Stomach (tissue), 19 donors: Measurements from ENCODE around the gene DIPK1A. TPM values are rescaled to one million over a fixed set of nuclear protein-coding genes. Genes with fewer than 3 reads are reported as not detected.
A peak's percentile ranks its signal among the peaks of the same experiment; 100 is the strongest.

Experiments used
- DNase-seq, 2 donors: peaks; one replicate each; pipeline versions ENCODE4 v3.0.0 to v3.0.0-alpha.2; 2013 to 2019
- H3K27ac ChIP-seq, 5 donors: fragments of 200-600 bp in 4 of 5; sonication (generic) in 4 of 5; one replicate each; pipeline ENCODE4 v1.5.1; 2013 to 2019; ENCODE audit warnings: mild to moderate bottlenecking in 1 of 5, moderate library complexity in 1 of 5
- H3K27me3 ChIP-seq, 3 donors: fragments of 200-600 bp; sonication (generic); one replicate each; pipeline ENCODE4 v1.5.1; 2017 to 2019; ENCODE audit warnings: mixed run types in 1 of 3
- H3K36me3 ChIP-seq, 4 donors: fragments of 200-600 bp; sonication (generic); 1 replicate in 3 of 4; 2 replicates in 1 of 4; pipeline ENCODE4 v1.5.1; 2016 to 2019
- H3K4me1 ChIP-seq, 4 donors: fragments of 200-600 bp; sonication (generic); one replicate each; pipeline ENCODE4 v1.5.1; 2016 to 2019
- H3K4me3 ChIP-seq, 4 donors: fragments of 200-600 bp; sonication (generic) in 3 of 4; one replicate each; pipeline ENCODE4 v1.5.1; 2016 to 2019; ENCODE audit warnings: mild to moderate bottlenecking in 1 of 4
- H3K9me3 ChIP-seq, 4 donors: fragments of 200-600 bp; sonication (generic); one replicate each; pipeline ENCODE4 v1.5.1; 2016 to 2019
- EP300 ChIP-seq: sonication (generic); formaldehyde crosslinking; IDR thresholded peaks from one replicate; pipeline ENCODE4 v1.6.1; 2017; ENCODE audit warnings: antibody characterized with exemption
- POLR2A ChIP-seq, 4 donors: fragments of 450-650 bp; IDR thresholded peaks; one replicate each; pipeline ENCODE4 v1.6.1; 2016; ENCODE audit warnings: antibody characterized with exemption in 4 of 4, control low read depth in 2 of 4, mild to moderate bottlenecking in 1 of 4, moderate library complexity in 1 of 4
- POLR2AphosphoS5 ChIP-seq, 3 donors: sonication (generic); formaldehyde crosslinking; IDR thresholded peaks; one replicate each; pipeline ENCODE4 v1.6.1; 2016; ENCODE audit warnings: antibody characterized with exemption in 3 of 3
- WGBS, 5 donors: extraction: QIAGEN DNeasy Blood & Tissue Kit in 3 of 5; methylation state at CpG; one replicate each; pipeline versions ENCODE4 v1.1.5 to v1.1.7; 2013 to 2018; 5-methylcytosine and 5-hydroxymethylcytosine counted together
- intact Hi-C: fragments of 100-400 bp; cut with DNase I; formaldehyde crosslinking; loops from one replicate; pipeline ENCODE4 v1.15.1; 2023; ENCODE audit warnings: low total_unique reads
- long read RNA-seq, 10 donors: transcript quantifications; one replicate each; lab custom pipeline, GENCODE V29; 2026
- polyA plus RNA-seq, 3 donors: library from polyadenylated mRNA; stranded (reverse); fragments of 200-250 nt; gene quantifications; one replicate each; pipeline ENCODE4 v1.2.3, GENCODE V29; 2013
- total RNA-seq, 5 donors: library from RNA; depleted of rRNA; stranded (reverse); fragments of >200 nt; gene quantifications; one replicate each; pipeline versions ENCODE4 v1.1.0 to v1.2.3, GENCODE V29; 2014 to 2016
- TF ChIP-seq, protein P1 (sequence below), 7 experiments: fragments of 450-650 bp in 4 of 7; fragments of 200-600 bp in 3 of 7; sonication (generic) in 3 of 7; IDR thresholded peaks; one replicate each; pipeline ENCODE4 v1.5.1; 2016 to 2019; ENCODE audit warnings: antibody characterized with exemption in 7 of 7, control low read depth in 2 of 7, mild to moderate bottlenecking in 1 of 7
- donor health status: healthy with polysubstance abuse.
- donor health status: Bipolar disorder and iron deficiency.
- donor health status: healthy.

DIPK1A gene
- total RNA-seq (10 to 100 TPM in 3 of 5 donors, 1 to 10 TPM in 2; 2.0 to 15.5 (median 12.1) TPM), polyA plus RNA-seq (1 to 10 TPM; 2.6 to 3.5 (median 3.5) TPM)
- long read RNA-seq, donor 1, partial matches to known transcripts = 1,218 of 2,258 reads
- long read RNA-seq, donor 1, other reads (novel, unspliced or antisense) = 1,036 of 2,258 reads
- long read RNA-seq, donor 2, transcript FAM69A-201 (5 exons, 2,574 nt) = major isoform, 6 of 7 reads
- long read RNA-seq, donor 2, partial matches to known transcripts = 0 of 7 reads
- long read RNA-seq, donor 2, other reads (novel, unspliced or antisense) = 0 of 7 reads
- long read RNA-seq, donor 3, partial matches to known transcripts = 0 of 3 reads
- long read RNA-seq, donor 3, other reads (novel, unspliced or antisense) = 0 of 3 reads
- long read RNA-seq, donor 4 = 0 reads
- long read RNA-seq, donor 5, partial matches to known transcripts = 0 of 3 reads
- long read RNA-seq, donor 5, other reads (novel, unspliced or antisense) = 0 of 3 reads
- long read RNA-seq, donor 6 = 0 reads
- long read RNA-seq, donor 7, transcript FAM69A-201 (5 exons, 2,574 nt) = major isoform, 10 of 4,992 reads
- long read RNA-seq, donor 7, partial matches to known transcripts = 4,896 of 4,992 reads
- long read RNA-seq, donor 7, other reads (novel, unspliced or antisense) = 86 of 4,992 reads
- long read RNA-seq, donor 8, partial matches to known transcripts = 0 of 2 reads
- long read RNA-seq, donor 8, other reads (novel, unspliced or antisense) = 0 of 2 reads
- long read RNA-seq, donor 9, partial matches to known transcripts = 5,842 of 5,928 reads
- long read RNA-seq, donor 9, other reads (novel, unspliced or antisense) = 86 of 5,928 reads
- long read RNA-seq, donor 10, partial matches to known transcripts = 996 of 1,891 reads
- long read RNA-seq, donor 10, other reads (novel, unspliced or antisense) = 894 of 1,891 reads

- intact Hi-C loops = loop anchor here (5.0 kb wide), 1 partner anchor 36 kb away; no protein-coding TSS in a partner anchor
- H3K27ac ChIP-seq = peak within 1 kb of the TSS; percentile 96 to 99 (median 98)
- no peaks in the 10 kb centered on the region for H3K9me3 ChIP-seq
- H3K36me3 ChIP-seq = no peaks in the 10 kb centered on the region
- peaks cover 6 to 52% (median 23%) of the 10 kb centered on the region in 4 donors for H3K4me1 ChIP-seq
- peak within 1 kb of the TSS; percentile 78 to 93 (median 88) for H3K4me3 ChIP-seq
- no peak for TF ChIP-seq POLR2A (IDR thresholded peaks at IDR 0.05)
- TF ChIP-seq POLR2AphosphoS5 (IDR thresholded peaks at IDR 0.05) = peak; percentile 36 to 80 (median 69)
- TF ChIP-seq, protein P1, sequence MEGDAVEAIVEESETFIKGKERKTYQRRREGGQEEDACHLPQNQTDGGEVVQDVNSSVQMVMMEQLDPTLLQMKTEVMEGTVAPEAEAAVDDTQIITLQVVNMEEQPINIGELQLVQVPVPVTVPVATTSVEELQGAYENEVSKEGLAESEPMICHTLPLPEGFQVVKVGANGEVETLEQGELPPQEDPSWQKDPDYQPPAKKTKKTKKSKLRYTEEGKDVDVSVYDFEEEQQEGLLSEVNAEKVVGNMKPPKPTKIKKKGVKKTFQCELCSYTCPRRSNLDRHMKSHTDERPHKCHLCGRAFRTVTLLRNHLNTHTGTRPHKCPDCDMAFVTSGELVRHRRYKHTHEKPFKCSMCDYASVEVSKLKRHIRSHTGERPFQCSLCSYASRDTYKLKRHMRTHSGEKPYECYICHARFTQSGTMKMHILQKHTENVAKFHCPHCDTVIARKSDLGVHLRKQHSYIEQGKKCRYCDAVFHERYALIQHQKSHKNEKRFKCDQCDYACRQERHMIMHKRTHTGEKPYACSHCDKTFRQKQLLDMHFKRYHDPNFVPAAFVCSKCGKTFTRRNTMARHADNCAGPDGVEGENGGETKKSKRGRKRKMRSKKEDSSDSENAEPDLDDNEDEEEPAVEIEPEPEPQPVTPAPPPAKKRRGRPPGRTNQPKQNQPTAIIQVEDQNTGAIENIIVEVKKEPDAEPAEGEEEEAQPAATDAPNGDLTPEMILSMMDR (IDR thresholded peaks at IDR 0.05) = peak in 3 of 7 experiments; percentile 16 to 27 (median 23)
- DNase-seq = peak; percentile 81 to 93
- 0 to 1% (median 0%) methylated on average over 4 to 102 of the region's 103 CpGs for WGBS, 5 donors
- H3K27me3 ChIP-seq = no peaks in the 10 kb centered on the region
Observed at GRCh38 chr1:92961131-92961895, at the start of gene DIPK1A. Gene DIPK1A (minus strand): TSS chr1:92961462. CDS start chr1:92961429, 33 bp downstream.

GRCh38 chr1:93007941-93008577 is 46.8 kb upstream of the DIPK1A start:
- Histone ChIP-seq H3K27me3 (no peaks in the 10 kb centered on the region), H3K36me3 (no peaks in the 10 kb centered on the region), H3K27ac (no peak overlapping the region), H3K9me3 (no peaks in the 10 kb centered on the region), H3K4me1 (no peaks in the 10 kb centered on the region), H3K4me3 (no peak overlapping the region)
- intact Hi-C loops = no loop called here
- no peak for DNase-seq
- WGBS, 5 donors = 50 to 69% (median 57%) methylated on average over 6 of the region's 6 CpGs
- TF ChIP-seq, protein P1 (IDR thresholded peaks at IDR 0.05) = no peak
- TF ChIP-seq POLR2A (IDR thresholded peaks at IDR 0.05) (no peak), EP300 (no peak), POLR2AphosphoS5 (IDR thresholded peaks at IDR 0.05) (no peak)

DNA sequence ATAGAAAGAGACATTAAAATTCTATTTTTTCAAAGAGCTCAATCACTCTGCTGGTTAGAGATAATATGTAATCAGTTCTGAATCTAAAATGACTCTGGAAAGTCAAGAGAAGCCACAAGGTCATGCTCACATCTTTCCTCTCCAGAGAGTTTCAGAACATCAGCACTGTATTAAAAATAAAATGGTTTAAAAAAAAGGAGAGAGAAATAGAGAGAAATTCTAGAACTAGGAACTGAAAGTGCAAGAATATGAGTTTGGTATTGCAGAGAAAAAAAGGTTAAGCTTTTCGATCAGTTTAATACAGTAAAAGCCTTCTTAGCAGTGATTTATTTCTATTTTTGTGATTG is 44.0 kb upstream of the DIPK1A start:
- H3K4me1 ChIP-seq = peaks cover 3 to 11% (median 8%) of the 10 kb centered on the region in 4 donors
- WGBS, 5 donors = 76 to 91% (median 83%) methylated on average over 1 of the region's 1 CpG
- intact Hi-C loops = no loop called here
- no peak for TF ChIP-seq POLR2AphosphoS5 (IDR thresholded peaks at IDR 0.05)
- no peak for TF ChIP-seq POLR2A (IDR thresholded peaks at IDR 0.05)
- no peak for TF ChIP-seq EP300
- TF ChIP-seq, protein P1 (IDR thresholded peaks at IDR 0.05) = no peak
- no peaks in the 10 kb centered on the region for H3K36me3 ChIP-seq
- no peak overlapping the region for H3K27ac ChIP-seq
- no peak for DNase-seq
- no peaks in the 10 kb centered on the region for H3K9me3 ChIP-seq
- H3K4me3 ChIP-seq = no peak overlapping the region
- H3K27me3 ChIP-seq = no peaks in the 10 kb centered on the region
